Mesenchymal stem cell (in vitro differentiated cells and primary cell): ENCODE results near the gene DDX39B.

Experiments used
- DNase-seq: peaks from one replicate; pipeline ENCODE4 v3.0.0-alpha.2; 2013
- H2AFZ ChIP-seq: one replicate; pipeline ENCODE4 v1.6.1; 2013; ENCODE audit warnings: low read depth, mild to moderate bottlenecking, control low read depth, inconsistent platforms, low read length, moderate library complexity
- H2AK5ac ChIP-seq: 2 replicates; pipeline ENCODE4 v1.6.1; 2013; ENCODE audit warnings: low read length, moderate library complexity, mild to moderate bottlenecking, inconsistent platforms; ENCODE audit not compliant: severe bottlenecking
- H2BK120ac ChIP-seq: one replicate; pipeline ENCODE4 v1.6.1; 2013; ENCODE audit warnings: low read depth, mild to moderate bottlenecking, inconsistent platforms, low read length, moderate library complexity
- H2BK12ac ChIP-seq, 2 experiments: one replicate each; pipeline ENCODE4 v1.6.1; 2013; ENCODE audit warnings: inconsistent platforms in 2 of 2, low read length in 2 of 2, mild to moderate bottlenecking in 2 of 2, moderate library complexity in 2 of 2, control low read depth in 1 of 2
- H2BK15ac ChIP-seq: one replicate; pipeline ENCODE4 v1.6.1; 2013; ENCODE audit warnings: mild to moderate bottlenecking, low read depth, inconsistent platforms; ENCODE audit not compliant: poor library complexity, severe bottlenecking
- H2BK5ac ChIP-seq: 2 replicates; pipeline ENCODE4 v1.6.1; 2013; ENCODE audit warnings: low read depth, mild to moderate bottlenecking, low read length, control low read depth, inconsistent platforms; ENCODE audit not compliant: poor library complexity, severe bottlenecking
- H3K14ac ChIP-seq, 2 experiments: one replicate each; pipeline ENCODE4 v1.6.1; 2013; ENCODE audit warnings: inconsistent platforms in 2 of 2, low read length in 2 of 2, control low read depth in 1 of 2, mild to moderate bottlenecking in 1 of 2, moderate library complexity in 1 of 2
- H3K18ac ChIP-seq, 2 experiments: one replicate each; pipeline ENCODE4 v1.6.1; 2013; ENCODE audit warnings: inconsistent platforms in 2 of 2, low read length in 2 of 2, control low read depth in 1 of 2, low read depth in 1 of 2, mild to moderate bottlenecking in 1 of 2
- H3K23ac ChIP-seq, 2 experiments: one replicate each; pipeline ENCODE4 v1.6.1; 2013; ENCODE audit warnings: inconsistent platforms in 2 of 2, low read length in 2 of 2, mild to moderate bottlenecking in 2 of 2, moderate library complexity in 2 of 2, control low read depth in 1 of 2
- H3K27ac ChIP-seq: 2 replicates; pipeline ENCODE4 v1.5.1; 2013; ENCODE audit warnings: mild to moderate bottlenecking, moderate library complexity, low read length, control low read depth, inconsistent platforms; ENCODE audit not compliant: poor library complexity, severe bottlenecking
- H3K27me3 ChIP-seq, 2 experiments: 2 replicates each; pipeline versions ENCODE4 v1.6.1 to v1.7.0; 2013; ENCODE audit warnings: low read length in 2 of 2, mild to moderate bottlenecking in 2 of 2, moderate library complexity in 2 of 2, control low read depth in 1 of 2, inconsistent platforms in 1 of 2; ENCODE audit not compliant: control insufficient read depth in 1 of 2, insufficient read depth in 1 of 2
- H3K36me3 ChIP-seq, 2 experiments: 2 replicates each; pipeline versions ENCODE4 v1.6.1 to v1.7.0; 2013; ENCODE audit warnings: low read length in 2 of 2, control low read depth in 1 of 2, inconsistent platforms in 1 of 2, low read depth in 1 of 2, mild to moderate bottlenecking in 1 of 2; ENCODE audit not compliant: insufficient read depth in 2 of 2, control insufficient read depth in 1 of 2
- H3K4ac ChIP-seq, 2 experiments: one replicate each; pipeline ENCODE4 v1.6.1; 2013; ENCODE audit warnings: inconsistent platforms in 2 of 2, low read length in 2 of 2, mild to moderate bottlenecking in 2 of 2, moderate library complexity in 2 of 2, control low read depth in 1 of 2, low read depth in 1 of 2
- H3K4me1 ChIP-seq: 2 replicates; pipeline ENCODE4 v1.6.1; 2013; ENCODE audit warnings: low read depth, low read length, control low read depth; ENCODE audit not compliant: control insufficient read depth, insufficient read depth
- H3K4me2 ChIP-seq: 2 replicates; pipeline ENCODE4 v1.6.1; 2013; ENCODE audit warnings: low read length, mild to moderate bottlenecking, inconsistent platforms; ENCODE audit not compliant: poor library complexity, severe bottlenecking
- H3K4me3 ChIP-seq, 2 experiments: 2 replicates each; pipeline versions ENCODE4 v1.5.1 to v1.7.0; 2013; ENCODE audit warnings: low read length in 2 of 2, mild to moderate bottlenecking in 2 of 2, control low read depth in 1 of 2, low read depth in 1 of 2; ENCODE audit not compliant: insufficient read depth in 1 of 2
- H3K79me1 ChIP-seq: replicated peaks from 2 replicates; pipeline ENCODE4 v1.6.1; 2013; ENCODE audit warnings: mild to moderate bottlenecking, control low read depth, low read length, inconsistent platforms; ENCODE audit not compliant: poor library complexity, severe bottlenecking
- H3K9ac ChIP-seq: 2 replicates; pipeline ENCODE4 v1.7.0; 2013; ENCODE audit warnings: mild to moderate bottlenecking, low read length, moderate library complexity
- H3K9me3 ChIP-seq: 2 replicates; pipeline ENCODE4 v1.7.0; 2013; ENCODE audit warnings: mild to moderate bottlenecking, low read length; ENCODE audit not compliant: control insufficient read depth
- H4K8ac ChIP-seq: one replicate; pipeline ENCODE4 v1.6.1; 2013; ENCODE audit warnings: inconsistent platforms, mild to moderate bottlenecking, low read length, moderate library complexity
- H4K91ac ChIP-seq: one replicate; pipeline ENCODE4 v1.6.1; 2013; ENCODE audit warnings: mild to moderate bottlenecking, low read length, inconsistent platforms
- WGBS: methylation state at CpG from one replicate; pipeline ENCODE4 v1.1.7; 2013; ENCODE audit warnings: mixed read lengths; 5-methylcytosine and 5-hydroxymethylcytosine counted together

Gene DDX39B

DNA sequence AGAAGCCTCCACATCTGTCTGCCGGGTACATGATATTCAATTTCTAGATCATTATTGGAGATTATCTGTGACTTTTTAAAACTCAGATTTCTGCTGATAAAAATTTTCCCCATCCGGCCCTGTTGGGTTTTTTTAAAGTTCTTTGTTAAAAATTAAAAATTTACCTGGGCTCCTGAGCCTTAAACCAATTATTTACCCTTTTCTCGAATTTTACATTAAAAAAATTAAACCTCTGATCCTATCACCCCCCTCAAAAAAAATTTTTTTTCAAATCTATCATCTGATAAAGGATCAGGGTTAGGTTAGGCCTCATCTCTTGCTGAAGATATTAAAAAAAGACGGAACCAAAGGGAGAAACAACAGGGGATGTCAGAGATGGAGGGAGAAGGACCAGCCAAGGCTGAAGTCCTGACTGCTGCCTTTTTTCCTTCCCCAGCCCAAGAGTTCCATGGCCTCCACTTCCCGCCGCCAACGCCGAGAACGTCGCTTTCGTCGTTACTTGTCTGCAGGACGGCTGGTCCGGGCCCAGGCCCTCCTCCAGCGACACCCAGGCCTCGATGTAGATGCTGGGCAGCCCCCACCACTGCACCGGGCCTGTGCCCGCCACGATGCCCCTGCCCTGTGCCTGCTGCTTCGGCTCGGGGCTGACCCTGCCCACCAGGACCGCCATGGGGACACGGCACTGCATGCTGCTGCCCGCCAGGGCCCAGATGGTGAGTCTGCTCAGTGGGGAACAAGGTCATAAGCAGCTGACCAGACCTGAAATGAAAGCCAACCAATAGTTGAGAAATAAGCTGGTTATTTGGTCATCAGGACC lies 6.1 kb upstream of the DDX39B start:
- Histone ChIP-seq H3K79me1 (peaks cover 34% of the 10 kb centered on the region), H3K4me2 (peak overlapping the region; percentile 53), H2BK5ac (no peak overlapping the region), H2AFZ (no peak overlapping the region), H3K9ac (peak overlapping the region; percentile 95), H3K18ac (peak overlapping the region; percentile 52 to 55), H3K4ac (peak overlapping the region; percentile 5 to 92), H2BK120ac (peak overlapping the region; percentile 52), H2BK15ac (peak overlapping the region; percentile 60), H2BK12ac (peak overlapping the region; percentile 57 to 75), H3K4me3 (peak overlapping the region; percentile 44 to 77), H4K91ac (peak overlapping the region; percentile 96), H2AK5ac (peak overlapping the region; percentile 54), H3K27ac (no peak overlapping the region), H3K9me3 (no peaks in the 10 kb centered on the region), H4K8ac (peak overlapping the region; percentile 98), H3K27me3 (no peaks in the 10 kb centered on the region), H3K36me3 (peaks cover 22 to 34% of the 10 kb centered on the region in 2 experiments), H3K4me1 (peaks cover 13% of the 10 kb centered on the region), H3K14ac (no peak overlapping the region), H3K23ac (no peak overlapping the region)
- WGBS = 91% methylated on average over 21 of the region's 24 CpGs
- no peak for DNase-seq

DNA sequence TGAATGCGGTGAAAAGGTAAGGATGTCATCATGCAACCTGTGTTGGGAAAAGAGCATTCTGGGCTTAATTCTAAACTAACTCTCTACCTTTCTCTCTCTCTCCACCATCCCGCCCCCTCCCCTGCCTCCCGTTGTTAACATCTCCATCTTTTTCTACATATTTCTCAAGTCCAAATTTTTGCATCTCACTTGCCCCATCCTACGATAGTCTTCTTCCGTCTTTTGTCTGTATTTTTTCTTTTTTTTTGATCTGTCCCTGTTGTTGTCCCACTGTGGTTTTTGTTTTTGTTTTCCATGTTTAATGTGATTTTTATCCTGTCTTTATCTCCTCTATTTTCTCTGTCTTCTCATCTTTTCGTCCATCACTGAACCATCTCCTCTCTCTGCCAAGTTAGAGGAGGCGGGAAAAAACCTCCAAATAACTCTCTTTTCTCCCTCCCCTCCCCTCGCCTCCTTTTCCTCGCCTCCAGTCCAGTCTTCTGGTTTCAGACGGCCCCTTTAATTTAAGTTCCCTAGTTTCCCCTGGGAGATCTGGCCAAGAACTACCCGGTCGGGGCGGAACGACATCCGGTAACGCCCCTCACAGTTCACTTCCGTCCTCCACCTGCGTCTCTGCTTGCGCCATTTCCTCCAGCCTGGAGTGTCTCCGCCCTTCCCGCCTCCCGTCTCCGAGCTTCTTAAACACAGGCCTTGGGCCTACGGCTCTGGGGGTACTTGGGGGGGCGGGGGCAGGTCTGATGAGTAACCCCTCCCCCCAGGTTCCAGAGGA lies 5.3 kb upstream of the DDX39B start, which contains the start of gene NFKBIL1:
TSS of gene NFKBIL1 (plus strand) at position 651 of the 769 bp plus-strand sequence. CDS start at position 738, 87 bp downstream.
- H3K23ac ChIP-seq = no peak within 1 kb of the TSS
- peak within 1 kb of the TSS; percentile 98 for H4K8ac ChIP-seq
- peak within 1 kb of the TSS; percentile 57 to 75 for H2BK12ac ChIP-seq
- no peaks in the 10 kb centered on the region for H3K27me3 ChIP-seq
- no peaks in the 10 kb centered on the region for H3K9me3 ChIP-seq
- no peak within 1 kb of the TSS for H3K14ac ChIP-seq
- H2BK15ac ChIP-seq = peak within 1 kb of the TSS; percentile 60
- H3K4me3 ChIP-seq = peak within 1 kb of the TSS; percentile 44 to 77
- peak; percentile 98 for DNase-seq
- H3K4ac ChIP-seq = peak within 1 kb of the TSS; percentile 5 to 92
- no peak within 1 kb of the TSS for H2AFZ ChIP-seq
- peak within 1 kb of the TSS; percentile 52 to 55 for H3K18ac ChIP-seq
- peak within 1 kb of the TSS; percentile 82 for H3K4me2 ChIP-seq
- H3K9ac ChIP-seq = peak within 1 kb of the TSS; percentile 95
- peaks cover 35% of the 10 kb centered on the region for H3K79me1 ChIP-seq
- H2BK5ac ChIP-seq = no peak within 1 kb of the TSS
- H3K27ac ChIP-seq = peak within 1 kb of the TSS; percentile 75
- peaks cover 21 to 34% of the 10 kb centered on the region in 2 experiments for H3K36me3 ChIP-seq
- peak within 1 kb of the TSS; percentile 54 for H2AK5ac ChIP-seq
- peaks cover 17% of the 10 kb centered on the region for H3K4me1 ChIP-seq
- peak within 1 kb of the TSS; percentile 52 for H2BK120ac ChIP-seq
- H4K91ac ChIP-seq = peak within 1 kb of the TSS; percentile 96
- WGBS = under 1% methylated on average over 17 of the region's 25 CpGs

DNA sequence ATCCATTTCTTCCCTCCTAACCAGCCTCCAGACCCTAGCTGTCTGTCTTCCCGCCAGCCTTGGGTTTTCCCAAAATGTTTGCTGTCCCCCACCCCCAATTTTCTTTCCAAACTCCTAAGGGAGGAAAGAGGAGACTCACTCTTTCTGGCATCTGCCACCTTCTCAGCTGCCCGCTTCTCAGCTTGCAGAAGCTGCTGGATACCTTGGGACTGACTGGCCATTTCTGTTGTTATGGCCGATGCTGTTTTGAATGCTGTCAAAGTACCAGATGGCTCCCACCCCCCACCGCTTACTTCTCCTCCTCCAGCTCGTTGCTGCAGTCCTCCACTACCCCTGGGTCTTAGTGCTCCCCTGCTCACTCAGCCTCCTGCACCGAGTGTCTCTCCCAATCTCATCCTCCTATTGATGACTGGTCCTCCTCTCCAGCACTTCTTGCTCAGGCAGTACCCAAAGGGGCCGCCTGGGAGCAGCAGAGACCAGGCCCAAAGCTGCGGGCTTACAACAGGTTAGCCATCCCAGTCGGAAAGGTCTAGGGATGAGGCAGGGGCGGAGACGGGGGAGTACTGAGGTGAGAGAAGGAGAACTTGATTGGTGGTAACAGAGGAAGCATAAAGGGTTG lies 4.6 kb upstream of the DDX39B start, which contains the start of gene ATP6V1G2:
TSS of gene ATP6V1G2 (minus strand) at position 270 of the 619 bp plus-strand sequence. CDS start at position 221, 49 bp downstream.
- Histone ChIP-seq H2BK12ac (peak within 1 kb of the TSS; percentile 9 to 31), H2BK15ac (no peak within 1 kb of the TSS), H3K9ac (peak within 1 kb of the TSS; percentile 95), H2AFZ (no peak within 1 kb of the TSS), H3K27me3 (no peaks in the 10 kb centered on the region), H4K8ac (peak within 1 kb of the TSS; percentile 75), H3K4ac (peak within 1 kb of the TSS in 1 of 2 experiments; percentile 56), H2BK5ac (no peak within 1 kb of the TSS), H3K23ac (no peak within 1 kb of the TSS), H3K18ac (peak within 1 kb of the TSS in 1 of 2 experiments; percentile 12), H3K36me3 (peaks cover 16 to 34% of the 10 kb centered on the region in 2 experiments), H2BK120ac (no peak within 1 kb of the TSS), H3K27ac (peak within 1 kb of the TSS; percentile 75), H3K14ac (no peak within 1 kb of the TSS), H4K91ac (peak within 1 kb of the TSS; percentile 4), H3K4me1 (peaks cover 17% of the 10 kb centered on the region), H3K4me3 (peak within 1 kb of the TSS; percentile 44 to 77), H3K79me1 (peaks cover 35% of the 10 kb centered on the region), H3K9me3 (no peaks in the 10 kb centered on the region), H3K4me2 (peak within 1 kb of the TSS; percentile 82), H2AK5ac (peak within 1 kb of the TSS; percentile 41)
- 7% methylated on average over 11 of the region's 11 CpGs for WGBS
- DNase-seq = peak; percentile 92
